HL-60 (cell line): ENCODE results near the gene FOXP3.

ENCODE experiments used
- CTCF ChIP-seq: IDR thresholded peaks from one replicate; pipeline ENCODE4 v1.5.1; 2011; ENCODE audit warnings: low read length, control low read depth, inconsistent platforms; ENCODE audit not compliant: insufficient read depth
- GABPA ChIP-seq: IDR thresholded peaks from 2 replicates; pipeline ENCODE4 v1.6.1; 2012; ENCODE audit warnings: low read depth
- POLR2AphosphoS5 ChIP-seq: IDR thresholded peaks from 2 replicates; pipeline ENCODE4 v1.6.1; 2012; ENCODE audit warnings: low read depth

GRCh38 chrX:49257074-49257790 lies 7.3 kb downstream of the FOXP3 start:
- TF ChIP-seq CTCF (no peak), GABPA (no peak), POLR2AphosphoS5 (no peak)
